ENCODE results near the gene RNF38. TPM values are rescaled to one million over a fixed set of nuclear protein-coding genes. Genes with fewer than 3 reads are reported as not detected.

The RNF38 gene
- total RNA-seq, 4 donors from 2014 or later = 36.9 to 61.4 (median 41.9) TPM

DNA sequence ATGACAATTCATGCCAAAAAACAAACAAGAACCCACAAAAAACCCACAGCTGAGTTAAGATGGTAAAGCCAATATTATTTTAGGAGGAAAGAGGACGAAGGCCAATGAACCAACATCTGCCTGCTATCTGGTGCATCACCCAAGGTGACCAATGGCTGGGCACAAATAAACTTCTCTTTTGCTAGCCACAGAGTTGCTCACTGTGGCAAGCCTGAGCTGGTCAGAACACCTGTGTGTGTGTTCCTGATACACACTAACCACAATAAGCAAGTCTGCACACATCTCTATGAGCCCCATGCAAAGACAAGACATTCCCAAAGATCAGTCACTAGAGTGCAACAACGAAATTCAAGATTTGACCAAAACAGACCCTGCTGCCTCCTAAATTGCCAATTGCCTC is 63.1 kb downstream of the RNF38 start:
- Histone ChIP-seq H3K27me3 (no peaks in the 10 kb centered on the region), H3K4me3 (replicated peaks in 1 of 3) (no peak overlapping the region), H3K9me3 (no peaks in the 10 kb centered on the region), H3K27ac (no peak overlapping the region), H3K4me1 (peaks cover 6 to 9% of the 10 kb centered on the region in 2 donors), H3K36me3 (peaks cover 27 to 29% of the 10 kb centered on the region in 2 donors)
- WGBS, 2 donors = 94 to 96% methylated on average over 2 of the region's 2 CpGs
- intact Hi-C loops (cut with DNase I) = no loop called here
- TF ChIP-seq POLR2A (IDR thresholded peaks at IDR 0.05) (no peak), CTCF (IDR thresholded peaks at IDR 0.05) (no peak)
- no peak for DNase-seq

DNA sequence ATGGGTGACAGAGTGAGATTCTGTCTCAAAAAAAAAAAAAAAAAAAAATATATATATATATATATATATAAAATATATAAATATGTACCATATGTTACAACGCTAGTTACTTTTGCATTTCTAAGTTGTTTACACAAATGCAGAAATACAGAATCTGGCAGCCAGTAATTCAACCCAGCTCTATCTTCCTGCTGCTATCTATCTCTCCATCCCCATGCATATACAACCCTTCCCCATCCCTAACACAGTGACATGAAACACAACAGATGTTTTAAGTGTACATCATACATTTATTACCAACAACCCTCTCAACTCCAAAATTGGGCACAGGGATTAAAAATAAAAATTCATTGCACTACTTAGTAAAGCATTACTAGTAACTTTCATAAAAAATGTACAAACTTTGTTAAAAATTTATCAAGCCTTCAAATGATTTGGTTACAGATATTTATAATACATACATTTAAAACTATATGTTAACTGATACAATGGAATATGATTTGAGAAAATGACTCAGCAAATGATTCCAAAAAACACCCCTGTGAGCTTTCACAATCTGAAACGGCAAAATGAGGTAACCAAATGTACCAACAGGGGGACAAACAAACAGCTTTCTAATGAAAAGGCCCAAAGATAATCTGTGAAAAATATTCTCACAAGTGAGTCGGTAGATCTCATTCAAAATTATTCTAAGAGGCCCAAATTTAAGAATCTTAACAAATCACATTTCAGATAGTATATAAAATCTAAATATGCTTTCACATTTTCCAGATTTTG is 63.8 kb downstream of the RNF38 start:
- peaks cover 6 to 9% of the 10 kb centered on the region in 2 donors for H3K4me1 ChIP-seq
- WGBS, 2 donors = 88 to 89% methylated on average over 3 of the region's 3 CpGs
- peaks cover 22 to 28% of the 10 kb centered on the region in 2 donors for H3K36me3 ChIP-seq
- H3K4me3 ChIP-seq (replicated peaks in 1 of 3) = no peak overlapping the region
- DNase-seq = no peak
- TF ChIP-seq POLR2A (IDR thresholded peaks at IDR 0.05) = no peak
- no peak for TF ChIP-seq CTCF (IDR thresholded peaks at IDR 0.05)
- H3K27me3 ChIP-seq = no peaks in the 10 kb centered on the region
- no peak overlapping the region for H3K27ac ChIP-seq
- intact Hi-C loops (cut with DNase I) = no loop called here
- H3K9me3 ChIP-seq = no peaks in the 10 kb centered on the region

DNA sequence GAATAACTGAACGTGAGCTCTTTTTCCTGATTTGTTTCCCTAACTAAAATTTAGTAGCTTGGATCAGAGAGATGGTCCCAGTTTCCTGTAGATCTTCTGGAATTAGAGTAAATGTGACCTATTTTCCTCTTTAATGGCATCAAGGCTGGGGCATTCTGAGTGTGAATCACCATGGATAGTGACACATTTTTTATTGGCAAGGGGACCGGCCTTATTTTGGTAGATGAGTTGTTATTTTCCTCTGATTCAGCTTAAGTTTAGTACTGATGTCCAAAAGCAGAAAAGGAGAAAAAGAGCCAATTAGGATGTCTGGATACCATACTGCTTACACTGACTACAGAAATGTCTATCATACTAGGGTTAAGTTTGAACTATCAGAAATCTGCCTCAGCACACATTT is 68.1 kb downstream of the RNF38 start:
- Histone ChIP-seq H3K27ac (no peak overlapping the region), H3K4me3 (replicated peaks in 1 of 3) (no peak overlapping the region), H3K27me3 (no peaks in the 10 kb centered on the region), H3K36me3 (no peaks in the 10 kb centered on the region), H3K9me3 (no peaks in the 10 kb centered on the region), H3K4me1 (no peaks in the 10 kb centered on the region)
- 66% methylated on average over 2 of the region's 2 CpGs for WGBS, 2 donors
- intact Hi-C loops (cut with DNase I) = no loop called here
- no peak for TF ChIP-seq CTCF (IDR thresholded peaks at IDR 0.05)
- no peak for TF ChIP-seq POLR2A (IDR thresholded peaks at IDR 0.05)
- no peak for DNase-seq

GRCh38 chr9:36328798-36329411 is 71.2 kb downstream of the RNF38 start:
- peak in 1 of 2 donors; percentile 28 for DNase-seq
- Histone ChIP-seq H3K4me3 (replicated peaks in 1 of 3) (no peak overlapping the region), H3K27me3 (no peaks in the 10 kb centered on the region), H3K4me1 (no peaks in the 10 kb centered on the region), H3K36me3 (no peaks in the 10 kb centered on the region), H3K9me3 (no peaks in the 10 kb centered on the region), H3K27ac (no peak overlapping the region)
- intact Hi-C loops (cut with DNase I) = no loop called here
- TF ChIP-seq CTCF (IDR thresholded peaks at IDR 0.05) = peak; percentile 49 to 81 (median 73)
- TF ChIP-seq POLR2A (IDR thresholded peaks at IDR 0.05) = no peak
- 27 to 33% methylated on average over 9 of the region's 9 CpGs for WGBS, 2 donors
